ENCODE data around the gene CST9L.

- no peak for TF ChIP-seq POLR2A (IDR thresholded peaks at IDR 0.05; ENCODE audit: low read length)
- no peak for TF ChIP-seq GATA1 (IDR thresholded peaks at IDR 0.05; ENCODE audit: low read depth, low read length)
Observed at GRCh38 chr20:23585808-23586734, 17.8 kb upstream of the CST9L start.

Measured in erythroblast (primary cell).